B cell (primary cell): ENCODE measurements around the gene GPBP1.

Experiments
- EZH2 ChIP-seq: IDR thresholded peaks from 2 replicates; pipeline ENCODE4 v1.6.1; 2012; ENCODE audit warnings: borderline replicate concordance, low read depth, mild to moderate bottlenecking, moderate library complexity, low read length; ENCODE audit not compliant: insufficient read depth, poor library complexity, severe bottlenecking
- TF ChIP-seq, protein P1 (sequence below): fragments of 200-600 bp; IDR thresholded peaks from one replicate; pipeline ENCODE4 v1.8.0; 2022; ENCODE audit warnings: antibody characterized with exemption, mild to moderate bottlenecking

DNA sequence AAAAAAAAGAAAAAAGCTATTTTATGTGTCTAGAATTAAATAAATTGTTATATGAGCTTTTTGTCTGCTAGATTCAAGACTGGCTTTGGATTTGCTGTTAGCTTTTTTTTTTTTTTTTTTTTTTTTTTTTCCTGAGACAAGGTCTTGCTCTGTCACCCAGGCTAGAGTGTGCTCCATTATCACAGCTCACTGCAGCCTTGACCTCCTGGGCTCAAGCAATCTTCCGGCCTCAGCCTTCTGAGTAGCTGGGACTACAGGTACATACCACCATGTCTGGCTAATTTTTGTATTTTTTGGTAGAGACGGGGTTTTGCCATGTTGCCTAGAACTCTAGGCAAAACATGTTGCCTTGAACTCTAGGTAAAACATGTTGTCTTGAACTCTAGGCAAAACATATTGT, 16.7 kb downstream of the GPBP1 start:
- TF ChIP-seq, protein P1, sequence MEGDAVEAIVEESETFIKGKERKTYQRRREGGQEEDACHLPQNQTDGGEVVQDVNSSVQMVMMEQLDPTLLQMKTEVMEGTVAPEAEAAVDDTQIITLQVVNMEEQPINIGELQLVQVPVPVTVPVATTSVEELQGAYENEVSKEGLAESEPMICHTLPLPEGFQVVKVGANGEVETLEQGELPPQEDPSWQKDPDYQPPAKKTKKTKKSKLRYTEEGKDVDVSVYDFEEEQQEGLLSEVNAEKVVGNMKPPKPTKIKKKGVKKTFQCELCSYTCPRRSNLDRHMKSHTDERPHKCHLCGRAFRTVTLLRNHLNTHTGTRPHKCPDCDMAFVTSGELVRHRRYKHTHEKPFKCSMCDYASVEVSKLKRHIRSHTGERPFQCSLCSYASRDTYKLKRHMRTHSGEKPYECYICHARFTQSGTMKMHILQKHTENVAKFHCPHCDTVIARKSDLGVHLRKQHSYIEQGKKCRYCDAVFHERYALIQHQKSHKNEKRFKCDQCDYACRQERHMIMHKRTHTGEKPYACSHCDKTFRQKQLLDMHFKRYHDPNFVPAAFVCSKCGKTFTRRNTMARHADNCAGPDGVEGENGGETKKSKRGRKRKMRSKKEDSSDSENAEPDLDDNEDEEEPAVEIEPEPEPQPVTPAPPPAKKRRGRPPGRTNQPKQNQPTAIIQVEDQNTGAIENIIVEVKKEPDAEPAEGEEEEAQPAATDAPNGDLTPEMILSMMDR: no peak
- no peak for TF ChIP-seq EZH2
